ENCODE measurements around the gene PIGU.

DNA sequence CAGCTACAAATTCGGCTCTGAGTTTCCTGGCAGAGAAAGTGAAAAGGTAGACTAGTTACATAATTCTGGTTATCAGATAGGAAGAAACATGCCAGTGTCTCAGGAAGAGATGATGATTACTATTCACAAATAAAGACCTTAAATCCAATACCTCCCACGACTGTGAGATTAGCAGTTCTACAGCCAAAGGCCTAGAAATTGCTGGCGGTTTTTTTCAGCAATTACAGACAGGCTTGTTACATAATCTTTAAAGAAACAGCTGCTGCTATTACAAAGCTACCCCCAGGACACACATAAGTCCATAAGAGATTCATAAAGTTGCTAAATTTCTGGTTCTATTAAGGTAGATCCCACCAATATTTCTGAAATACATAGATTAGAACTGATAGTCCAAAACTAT lies 40.2 kb downstream of the PIGU start:
- TF ChIP-seq POLR2A (IDR thresholded peaks at IDR 0.05) (no peak), CTCF (IDR thresholded peaks at IDR 0.05) (no peak)
